ENCODE measurements around the gene C19orf25.
"Not testable (repeated sequence)": the region's sequence is repeated elsewhere in the genome, so short reads cannot be mapped to it uniquely, and the experiment has no call there.

The C19orf25 gene

GRCh38 chr19:1512671-1513498, 33.9 kb upstream of the C19orf25 start, which contains the start of gene ADAMTSL5:
Gene ADAMTSL5 (minus strand): TSS chr19:1513019. CDS start chr19:1510943, 2,076 bp downstream.
- DNase-seq (ENCODE audit: low spot score) = peak; percentile 85

GRCh38 chr19:1511318-1512317, 32.6 kb upstream of the C19orf25 start:
- no peak for DNase-seq (ENCODE audit: low spot score)

- DNase-seq (ENCODE audit: low spot score) = no peak
These were observed 31.8 kb upstream of the C19orf25 start for GRCh38 chr19:1510807-1511206.

GRCh38 chr19:1510442-1510806, 31.4 kb upstream of the C19orf25 start:
- no peak for DNase-seq (ENCODE audit: low spot score)

GRCh38 chr19:1509602-1510441, 30.8 kb upstream of the C19orf25 start:
- DNase-seq (ENCODE audit: low spot score) = no peak

GRCh38 chr19:1508507-1508856, 29.5 kb upstream of the C19orf25 start:
- DNase-seq (ENCODE audit: low spot score) = no peak

GRCh38 chr19:1507763-1508506, 28.9 kb upstream of the C19orf25 start:
- DNase-seq (ENCODE audit: low spot score) = peak; percentile 84

- DNase-seq (ENCODE audit: low spot score) = no peak
These were observed 28.2 kb upstream of the C19orf25 start for GRCh38 chr19:1507192-1507660.

GRCh38 chr19:1505991-1506881, 27.2 kb upstream of the C19orf25 start:
- no peak for DNase-seq (ENCODE audit: low spot score)

- no peak for DNase-seq (ENCODE audit: low spot score)
These were observed 26.0 kb upstream of the C19orf25 start for GRCh38 chr19:1505012-1505411.

- DNase-seq (ENCODE audit: low spot score) = no peak
These were observed 25.1 kb upstream of the C19orf25 start for GRCh38 chr19:1503925-1504773.

GRCh38 chr19:1503089-1503924, 24.3 kb upstream of the C19orf25 start:
- peak; percentile 54 for DNase-seq (ENCODE audit: low spot score)

- DNase-seq (ENCODE audit: low spot score) = no peak
These were observed 23.5 kb upstream of the C19orf25 start for GRCh38 chr19:1502433-1503088.

- DNase-seq (ENCODE audit: low spot score) = no peak
These were observed 22.2 kb upstream of the C19orf25 start for GRCh38 chr19:1501200-1501595.

- DNase-seq (ENCODE audit: low spot score) = not testable (repeated sequence)
These were observed 20.2 kb upstream of the C19orf25 start for GRCh38 chr19:1499231-1499630.

- DNase-seq (ENCODE audit: low spot score) = no peak
These were observed 18.7 kb upstream of the C19orf25 start for GRCh38 chr19:1497578-1498235.
